H9 (cell line): ENCODE results near the gene WIZ. TPM values are rescaled to one million over a fixed set of nuclear protein-coding genes. Genes with fewer than 3 reads are reported as not detected.
"Not testable (repeated sequence)": the region's sequence is repeated elsewhere in the genome, so short reads cannot be mapped to it uniquely, and the experiment has no call there.

Experiments used
- DNase-seq: peaks from one replicate; pipeline ENCODE4 v3.0.0-alpha.2; 2017
- H2AFZ ChIP-seq: one replicate; pipeline ENCODE4 v1.6.1; 2013; ENCODE audit warnings: mild to moderate bottlenecking, low read length, control low read depth, moderate library complexity
- H2AK5ac ChIP-seq: 2 replicates; pipeline ENCODE4 v1.6.1; 2013; ENCODE audit warnings: low read length, control low read depth, mixed read lengths; ENCODE audit not compliant: insufficient read length
- H2BK120ac ChIP-seq: one replicate; pipeline ENCODE4 v1.6.1; 2013; ENCODE audit warnings: low read depth, mild to moderate bottlenecking, low read length, control low read depth, inconsistent platforms; ENCODE audit not compliant: poor library complexity, severe bottlenecking
- H2BK12ac ChIP-seq: 2 replicates; pipeline ENCODE4 v1.6.1; 2013; ENCODE audit warnings: low read length, control low read depth, mixed read lengths, low read depth; ENCODE audit not compliant: insufficient read length
- H2BK15ac ChIP-seq: 2 replicates; pipeline ENCODE4 v1.6.1; 2013; ENCODE audit warnings: low read depth, low read length, control low read depth
- H2BK20ac ChIP-seq: one replicate; pipeline ENCODE4 v1.6.1; 2013; ENCODE audit warnings: low read depth, mild to moderate bottlenecking, low read length, control low read depth, inconsistent platforms; ENCODE audit not compliant: poor library complexity, severe bottlenecking
- H2BK5ac ChIP-seq: 2 replicates; pipeline ENCODE4 v1.6.1; 2013; ENCODE audit warnings: low read length, control low read depth, mixed read lengths; ENCODE audit not compliant: insufficient read length
- H3K14ac ChIP-seq: 2 replicates; pipeline ENCODE4 v1.6.1; 2013; ENCODE audit warnings: low read length, control low read depth; ENCODE audit not compliant: insufficient read depth
- H3K18ac ChIP-seq: 2 replicates; pipeline ENCODE4 v1.6.1; 2013; ENCODE audit warnings: low read depth, mild to moderate bottlenecking, mixed read lengths, low read length, control low read depth; ENCODE audit not compliant: insufficient read length
- H3K23ac ChIP-seq: 2 replicates; pipeline ENCODE4 v1.6.1; 2013; ENCODE audit warnings: low read length, control low read depth, mixed read lengths, low read depth; ENCODE audit not compliant: insufficient read length
- H3K23me2 ChIP-seq: 2 replicates; pipeline ENCODE4 v1.6.1; 2013; ENCODE audit warnings: low read depth, mild to moderate bottlenecking, mixed read lengths, low read length, control low read depth; ENCODE audit not compliant: insufficient read length, poor library complexity, severe bottlenecking
- H3K27ac ChIP-seq: 2 replicates; pipeline ENCODE4 v1.5.1; 2013; ENCODE audit warnings: low read length, control low read depth, mixed read lengths, low read depth; ENCODE audit not compliant: insufficient read length
- H3K27me3 ChIP-seq: 2 replicates; pipeline ENCODE4 v1.6.1; 2013; ENCODE audit warnings: low read length, control low read depth, inconsistent platforms; ENCODE audit not compliant: insufficient read depth
- H3K4ac ChIP-seq: 2 replicates; pipeline ENCODE4 v1.6.1; 2013; ENCODE audit warnings: low read depth, mild to moderate bottlenecking, control low read depth, inconsistent platforms, low read length, moderate library complexity
- H3K4me1 ChIP-seq: 2 replicates; pipeline ENCODE4 v1.6.1; 2013; ENCODE audit warnings: low read length, control low read depth, inconsistent platforms; ENCODE audit not compliant: insufficient read depth
- H3K4me2 ChIP-seq: 2 replicates; pipeline ENCODE4 v1.6.1; 2013; ENCODE audit warnings: low read length, control low read depth, mixed read lengths; ENCODE audit not compliant: insufficient read length, insufficient read depth
- H3K56ac ChIP-seq: 2 replicates; pipeline ENCODE4 v1.6.1; 2013; ENCODE audit warnings: low read depth, mild to moderate bottlenecking, mixed read lengths, low read length, control low read depth; ENCODE audit not compliant: insufficient read length
- H3K79me1 ChIP-seq: 2 replicates; pipeline ENCODE4 v1.6.1; 2013; ENCODE audit warnings: low read depth, mild to moderate bottlenecking, moderate library complexity, low read length, control low read depth, inconsistent platforms; ENCODE audit not compliant: insufficient read depth, poor library complexity, severe bottlenecking
- H3K79me2 ChIP-seq: 2 replicates; pipeline ENCODE4 v1.6.1; 2013; ENCODE audit warnings: low read length, control low read depth, inconsistent platforms; ENCODE audit not compliant: insufficient read depth
- H3K9ac ChIP-seq: 2 replicates; pipeline ENCODE4 v1.6.1; 2013; ENCODE audit warnings: low read length, control low read depth, mixed read lengths; ENCODE audit not compliant: insufficient read length; ENCODE audit errors: extremely low read depth
- H3K9me3 ChIP-seq: one replicate; pipeline ENCODE4 v1.6.1; 2013; ENCODE audit warnings: low read depth, low read length, inconsistent platforms; ENCODE audit not compliant: control insufficient read depth
- H3T11ph ChIP-seq: one replicate; pipeline ENCODE4 v1.6.1; 2013; ENCODE audit warnings: mild to moderate bottlenecking, low read length, control low read depth, inconsistent platforms
- H4K20me1 ChIP-seq: one replicate; pipeline ENCODE4 v1.6.1; 2013; ENCODE audit not compliant: control insufficient read depth, insufficient read length, insufficient read depth
- H4K5ac ChIP-seq: 2 replicates; pipeline ENCODE4 v1.6.1; 2013; ENCODE audit warnings: low read depth, mild to moderate bottlenecking, mixed read lengths, low read length, control low read depth; ENCODE audit not compliant: insufficient read length
- H4K8ac ChIP-seq: replicated peaks from 2 replicates; pipeline ENCODE4 v1.6.1; 2013; ENCODE audit warnings: low read length, control low read depth, mixed read lengths, low read depth; ENCODE audit not compliant: insufficient read length
- H4K91ac ChIP-seq: 2 replicates; pipeline ENCODE4 v1.6.1; 2013; ENCODE audit warnings: low read depth, mild to moderate bottlenecking, moderate library complexity, mixed read lengths, low read length, control low read depth; ENCODE audit not compliant: insufficient read length
- H3K27ac Mint-ChIP-seq, 3 experiments: 2 replicates in 2 of 3; 3 replicates in 1 of 3; pipeline ENCODE4 v1.8.0; 2020 to 2021; ENCODE audit warnings: mixed read lengths in 3 of 3, mild to moderate bottlenecking in 1 of 3, moderate library complexity in 1 of 3
- H3K27me3 Mint-ChIP-seq: 2 replicates; pipeline ENCODE4 v1.8.0; 2021; ENCODE audit warnings: low read depth, mild to moderate bottlenecking, moderate library complexity, mixed read lengths
- H3K36me3 Mint-ChIP-seq, 3 experiments: 2 replicates in 2 of 3; 3 replicates in 1 of 3; pipeline ENCODE4 v1.8.0; 2020 to 2021; ENCODE audit warnings: low read depth in 3 of 3, mixed read lengths in 3 of 3; ENCODE audit not compliant: insufficient read depth in 1 of 3
- H3K4me1 Mint-ChIP-seq, 2 experiments: 2 replicates each; pipeline ENCODE4 v1.8.0; 2020; ENCODE audit warnings: mixed read lengths in 2 of 2
- H3K4me3 Mint-ChIP-seq, 2 experiments: 2 replicates in 1 of 2; 3 replicates in 1 of 2; pipeline ENCODE4 v1.8.0; 2020 to 2021; ENCODE audit warnings: mild to moderate bottlenecking in 2 of 2, mixed read lengths in 2 of 2, moderate library complexity in 1 of 2
- H3K9me3 Mint-ChIP-seq, 2 experiments: 2 replicates in 1 of 2; 3 replicates in 1 of 2; pipeline ENCODE4 v1.8.0; 2020; ENCODE audit warnings: mild to moderate bottlenecking in 2 of 2, mixed read lengths in 2 of 2, moderate library complexity in 1 of 2
- WGBS: extraction: QIAGEN DNeasy Blood & Tissue Kit; methylation state at CpG from one replicate; pipeline ENCODE4 v1.1.7; 2013; ENCODE audit warnings: missing lambda C conversion rate, low lambda C conversion rate, mixed read lengths; ENCODE audit not compliant: insufficient read length; ENCODE audit errors: extremely low coverage; 5-methylcytosine and 5-hydroxymethylcytosine counted together
- total RNA-seq: library from RNA; stranded (reverse); gene quantifications from 2 replicates; pipeline ENCODE4 v1.2.1, GENCODE V29; 2021
- TF ChIP-seq, protein P1 (sequence below): fragments of 200-600 bp; sonication (generic); conservative IDR thresholded peaks from 3 replicates; pipeline ENCODE4 v1.8.0; 2021; ENCODE audit warnings: antibody characterized with exemption, mild to moderate bottlenecking

WIZ gene
- total RNA-seq, 1 experiment from 2014 or later, result 33.3 TPM

DNA sequence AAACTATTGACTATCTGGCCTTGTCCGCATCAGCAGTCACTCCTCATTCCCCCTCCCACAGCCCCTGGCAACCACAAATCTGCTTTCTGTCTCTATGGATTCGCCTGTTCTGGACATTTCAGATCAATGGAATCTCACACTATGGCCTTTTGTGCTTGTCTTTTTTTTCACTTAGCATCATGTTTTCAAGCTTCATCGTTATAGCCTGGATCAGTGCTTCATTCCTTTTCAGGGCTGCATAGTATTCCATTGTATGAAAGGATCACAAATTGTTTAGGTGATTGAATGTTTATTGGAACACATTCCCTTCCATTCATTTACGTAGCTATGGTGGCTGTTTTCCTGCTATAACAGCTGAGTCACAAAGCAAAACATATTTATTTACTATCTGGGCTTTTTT lies 37.3 kb upstream of the WIZ start:
- Histone ChIP-seq H2BK15ac (no peak overlapping the region), H3K79me2 (no peaks in the 10 kb centered on the region), H3K4me1 (no peaks in the 10 kb centered on the region), H2BK5ac (no peak overlapping the region), H2BK20ac (no peak overlapping the region), H3K18ac (no peak overlapping the region), H3T11ph (no peak overlapping the region), H4K20me1 (no peaks in the 10 kb centered on the region), H2BK120ac (no peak overlapping the region), H2AFZ (no peak overlapping the region), H2AK5ac (no peak overlapping the region), H3K23me2 (no peaks in the 10 kb centered on the region), H3K27ac (no peak overlapping the region), H3K23ac (no peak overlapping the region), H4K8ac (no peak overlapping the region), H3K4ac (no peak overlapping the region), H3K27me3 (no peaks in the 10 kb centered on the region), H4K5ac (no peak overlapping the region), H3K56ac (no peak overlapping the region), H4K91ac (no peak overlapping the region), H3K9me3 (peaks cover 30% of the 10 kb centered on the region), H3K14ac (no peak overlapping the region), H2BK12ac (no peak overlapping the region), H3K79me1 (no peaks in the 10 kb centered on the region), H3K9ac (no peak overlapping the region), H3K4me2 (no peak overlapping the region)
- H3K9me3 Mint-ChIP-seq, result peaks cover 34 to 66% of the 10 kb centered on the region in 2 experiments
- WGBS, result no CpG with 5 or more reads among the region's 4 CpGs
- no peak overlapping the region for H3K27ac Mint-ChIP-seq
- no peak overlapping the region for H3K4me3 Mint-ChIP-seq
- TF ChIP-seq, protein P1, sequence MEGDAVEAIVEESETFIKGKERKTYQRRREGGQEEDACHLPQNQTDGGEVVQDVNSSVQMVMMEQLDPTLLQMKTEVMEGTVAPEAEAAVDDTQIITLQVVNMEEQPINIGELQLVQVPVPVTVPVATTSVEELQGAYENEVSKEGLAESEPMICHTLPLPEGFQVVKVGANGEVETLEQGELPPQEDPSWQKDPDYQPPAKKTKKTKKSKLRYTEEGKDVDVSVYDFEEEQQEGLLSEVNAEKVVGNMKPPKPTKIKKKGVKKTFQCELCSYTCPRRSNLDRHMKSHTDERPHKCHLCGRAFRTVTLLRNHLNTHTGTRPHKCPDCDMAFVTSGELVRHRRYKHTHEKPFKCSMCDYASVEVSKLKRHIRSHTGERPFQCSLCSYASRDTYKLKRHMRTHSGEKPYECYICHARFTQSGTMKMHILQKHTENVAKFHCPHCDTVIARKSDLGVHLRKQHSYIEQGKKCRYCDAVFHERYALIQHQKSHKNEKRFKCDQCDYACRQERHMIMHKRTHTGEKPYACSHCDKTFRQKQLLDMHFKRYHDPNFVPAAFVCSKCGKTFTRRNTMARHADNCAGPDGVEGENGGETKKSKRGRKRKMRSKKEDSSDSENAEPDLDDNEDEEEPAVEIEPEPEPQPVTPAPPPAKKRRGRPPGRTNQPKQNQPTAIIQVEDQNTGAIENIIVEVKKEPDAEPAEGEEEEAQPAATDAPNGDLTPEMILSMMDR, result no peak
- peaks cover 2 to 18% (median 8%) of the 10 kb centered on the region in 3 experiments; a peak in 4 of 7 replicates for H3K36me3 Mint-ChIP-seq
- no peaks in the 10 kb centered on the region for H3K4me1 Mint-ChIP-seq
- H3K27me3 Mint-ChIP-seq, result no peaks in the 10 kb centered on the region; the same call in 1 of the 2 replicates
- DNase-seq, result no peak

DNA sequence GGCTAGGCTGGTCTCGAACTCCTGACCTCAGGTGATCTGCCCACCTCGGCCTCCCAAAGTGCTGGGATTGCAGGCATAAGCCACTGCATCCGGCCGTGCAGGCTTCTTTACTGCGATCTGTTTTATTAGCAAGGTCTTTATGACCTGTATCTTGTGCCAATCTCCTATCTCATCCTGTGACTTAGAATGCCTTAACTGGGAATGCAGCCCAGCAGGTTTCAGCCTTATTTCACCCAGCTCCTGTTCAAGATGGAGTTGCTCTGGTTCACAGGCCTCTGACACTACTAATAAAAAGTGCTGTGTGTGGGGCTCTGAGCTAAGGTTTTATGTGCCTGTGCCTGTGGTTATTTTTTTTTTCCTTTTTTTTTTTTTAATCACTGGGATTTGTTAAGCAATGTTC lies 36.0 kb upstream of the WIZ start:
- not testable (repeated sequence) for H2BK15ac ChIP-seq, H3K23ac ChIP-seq, H3K27ac Mint-ChIP-seq, H3K23me2 ChIP-seq, H3K56ac ChIP-seq, H2AK5ac ChIP-seq, H3K4me2 ChIP-seq, H4K91ac ChIP-seq, H3K27me3 Mint-ChIP-seq, H3K79me1 ChIP-seq, DNase-seq, H3K4me1 Mint-ChIP-seq, H3K27ac ChIP-seq, H4K5ac ChIP-seq, H3K4me1 ChIP-seq, H3T11ph ChIP-seq, H2BK5ac ChIP-seq, H3K79me2 ChIP-seq, H3K14ac ChIP-seq, H4K8ac ChIP-seq, H2BK20ac ChIP-seq, H4K20me1 ChIP-seq, H2BK120ac ChIP-seq, H3K9ac ChIP-seq, H3K4ac ChIP-seq, H2BK12ac ChIP-seq, H3K27me3 ChIP-seq, H3K18ac ChIP-seq, H2AFZ ChIP-seq, H3K4me3 Mint-ChIP-seq
- H3K9me3 Mint-ChIP-seq, result peaks cover 34 to 73% of the 10 kb centered on the region in 2 experiments
- peaks cover 2 to 18% (median 8%) of the 10 kb centered on the region in 3 experiments; a peak in 4 of 7 replicates for H3K36me3 Mint-ChIP-seq
- H3K9me3 ChIP-seq, result peaks cover 36% of the 10 kb centered on the region
- no CpG with 5 or more reads among the region's 5 CpGs for WGBS
